BJ (cell line): ENCODE measurements around the gene MST1. TPM values are rescaled to one million over a fixed set of nuclear protein-coding genes. Genes with fewer than 3 reads are reported as not detected.

Experiments used
- CTCF ChIA-PET: fragments of 350-600 bp; formaldehyde crosslinking; extraction: SDS; loops from one replicate; lab custom pipeline; 2021; ENCODE audit warnings: antibody characterized with exemption, inconsistent platforms; lab: Yijun Ruan, JAX
- POLR2A ChIA-PET: fragments of 300-600 bp; sonication (Branson Sonifier 250); formaldehyde crosslinking; extraction: SDS; loops from one replicate; lab custom pipeline; 2021; ENCODE audit warnings: antibody characterized with exemption; lab: Charles Lee
- DNase-seq: peaks from one replicate; pipeline ENCODE4 v3.0.0-alpha.2; 2011; ENCODE audit warnings: low read depth
- H3K27me3 ChIP-seq: 2 replicates; pipeline ENCODE4 v1.6.0; 2011; ENCODE audit warnings: low read length; ENCODE audit not compliant: control insufficient read depth, insufficient read depth
- H3K36me3 ChIP-seq: 2 replicates; pipeline ENCODE4 v1.5.1; 2011; ENCODE audit warnings: low read length; ENCODE audit not compliant: control insufficient read depth, insufficient read depth
- H3K4me3 ChIP-seq: 2 replicates; pipeline ENCODE4 v1.5.1; 2011; ENCODE audit warnings: low read depth, mild to moderate bottlenecking, control low read depth, low read length
- polyA plus RNA-seq: library from polyadenylated mRNA; depleted of rRNA; stranded (reverse); fragments of >200 nt; gene quantifications from 2 replicates; pipeline ENCODE4 v1.2.3, GENCODE V29; 2011
- TF ChIP-seq, protein P1 (sequence below): IDR thresholded peaks from 2 replicates; pipeline ENCODE4 v1.5.1; 2011; ENCODE audit warnings: low read depth, mild to moderate bottlenecking, control low read depth, inconsistent platforms, low read length, moderate library complexity; ENCODE audit not compliant: insufficient read depth

The MST1 gene
- polyA plus RNA-seq, 1 experiment, result 10.7 TPM

DNA sequence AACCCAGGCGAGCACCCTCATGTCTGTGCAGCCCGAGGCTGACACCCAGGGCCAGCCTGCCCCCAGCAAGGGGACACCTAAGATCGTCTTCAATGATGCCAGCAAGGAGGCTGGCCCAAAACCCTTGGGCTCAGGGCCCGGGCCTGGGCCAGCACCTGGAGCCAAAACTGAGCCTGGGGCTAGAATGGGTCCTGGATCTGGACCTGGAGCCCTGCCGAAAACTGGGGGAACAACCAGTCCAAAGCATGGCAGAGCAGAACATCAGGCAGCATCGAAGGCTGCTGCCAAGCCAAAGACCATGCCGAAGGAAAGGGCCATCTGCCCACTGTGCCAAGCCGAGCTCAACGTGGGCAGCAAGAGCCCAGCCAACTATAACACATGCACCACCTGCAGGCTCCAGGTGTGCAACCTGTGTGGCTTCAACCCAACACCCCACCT is 46.5 kb downstream of the MST1 start:
- CTCF ChIA-PET, result no interaction called here
- POLR2A ChIA-PET, result no interaction called here
- Histone ChIP-seq H3K36me3 (no peaks in the 10 kb centered on the region), H3K4me3 (no peak overlapping the region), H3K27me3 (peaks cover 5% of the 10 kb centered on the region)
- no peak for DNase-seq
- TF ChIP-seq, protein P1, sequence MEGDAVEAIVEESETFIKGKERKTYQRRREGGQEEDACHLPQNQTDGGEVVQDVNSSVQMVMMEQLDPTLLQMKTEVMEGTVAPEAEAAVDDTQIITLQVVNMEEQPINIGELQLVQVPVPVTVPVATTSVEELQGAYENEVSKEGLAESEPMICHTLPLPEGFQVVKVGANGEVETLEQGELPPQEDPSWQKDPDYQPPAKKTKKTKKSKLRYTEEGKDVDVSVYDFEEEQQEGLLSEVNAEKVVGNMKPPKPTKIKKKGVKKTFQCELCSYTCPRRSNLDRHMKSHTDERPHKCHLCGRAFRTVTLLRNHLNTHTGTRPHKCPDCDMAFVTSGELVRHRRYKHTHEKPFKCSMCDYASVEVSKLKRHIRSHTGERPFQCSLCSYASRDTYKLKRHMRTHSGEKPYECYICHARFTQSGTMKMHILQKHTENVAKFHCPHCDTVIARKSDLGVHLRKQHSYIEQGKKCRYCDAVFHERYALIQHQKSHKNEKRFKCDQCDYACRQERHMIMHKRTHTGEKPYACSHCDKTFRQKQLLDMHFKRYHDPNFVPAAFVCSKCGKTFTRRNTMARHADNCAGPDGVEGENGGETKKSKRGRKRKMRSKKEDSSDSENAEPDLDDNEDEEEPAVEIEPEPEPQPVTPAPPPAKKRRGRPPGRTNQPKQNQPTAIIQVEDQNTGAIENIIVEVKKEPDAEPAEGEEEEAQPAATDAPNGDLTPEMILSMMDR, result no peak

- no peak overlapping the region for H3K4me3 ChIP-seq
- no peaks in the 10 kb centered on the region for H3K36me3 ChIP-seq
- no peak for DNase-seq
- TF ChIP-seq, protein P1, result no peak
- peaks cover 5% of the 10 kb centered on the region for H3K27me3 ChIP-seq
- ChIA-PET POLR2A (no interaction called here), CTCF (no interaction called here)
Measured at GRCh38 chr3:49641921-49642707, 47.2 kb downstream of the MST1 start.

GRCh38 chr3:49641292-49641691 is 48.0 kb downstream of the MST1 start:
- POLR2A ChIA-PET, result no interaction called here
- DNase-seq, result no peak
- Histone ChIP-seq H3K36me3 (no peaks in the 10 kb centered on the region), H3K27me3 (peaks cover 6% of the 10 kb centered on the region), H3K4me3 (no peak overlapping the region)
- TF ChIP-seq, protein P1, result no peak
- CTCF ChIA-PET, result interaction anchor here (0.7 to 1.4 kb wide), 2 partner anchors 13 to 101 kb away, joined by 3 read pairs; no protein-coding TSS in a partner anchor

DNA sequence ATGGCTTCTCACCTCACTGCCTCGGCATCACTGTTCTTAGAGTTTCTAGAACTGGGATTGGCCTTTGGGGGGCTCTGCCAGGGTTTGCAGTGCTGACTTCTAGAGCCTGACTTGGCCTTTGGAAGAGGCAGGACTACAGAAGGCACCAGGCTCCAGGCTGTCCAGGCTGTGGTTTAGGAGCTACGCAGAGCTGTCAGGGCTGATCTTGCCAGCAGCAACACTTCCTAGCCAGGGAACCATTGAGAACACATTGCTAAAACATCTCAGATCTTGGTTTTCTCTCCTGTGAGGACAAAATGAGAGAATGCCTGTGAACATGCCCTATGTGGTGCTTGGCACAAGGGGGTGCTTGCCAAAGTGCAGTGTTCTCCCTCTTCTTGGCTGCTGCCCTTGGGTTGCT is 49.7 kb downstream of the MST1 start:
- ChIA-PET CTCF (interaction anchor here (0.5 to 1.3 kb wide), 2 partner anchors 11 to 85 kb away, joined by 3 read pairs; partner anchors contain the start of gene BSN), POLR2A (no interaction called here)
- TF ChIP-seq, protein P1, result no peak
- no peak for DNase-seq
- peaks cover 5% of the 10 kb centered on the region for H3K27me3 ChIP-seq
- H3K36me3 ChIP-seq, result no peaks in the 10 kb centered on the region
- no peak overlapping the region for H3K4me3 ChIP-seq

GRCh38 chr3:49638445-49638844 is 50.8 kb downstream of the MST1 start:
- ChIA-PET POLR2A (no interaction called here), CTCF (interaction anchor here (3.2 kb wide), 1 partner anchor 99 kb away, joined by 13 read pairs; no protein-coding TSS in a partner anchor)
- TF ChIP-seq, protein P1, result no peak
- peak; percentile 35 for DNase-seq
- H3K27me3 ChIP-seq, result peaks cover 3% of the 10 kb centered on the region
- no peaks in the 10 kb centered on the region for H3K36me3 ChIP-seq
- no peak overlapping the region for H3K4me3 ChIP-seq
